Measurements from ENCODE around the gene AGAP3.

The AGAP3 gene

GRCh38 chr7:151192002-151192539 is 105.8 kb downstream of the AGAP3 start:
- Histone ChIP-seq H3K9me3 (ENCODE audit: control insufficient read depth, insufficient read depth, low read length) (no peaks in the 10 kb centered on the region), H3K9ac (ENCODE audit: low read depth, low read length) (no peak overlapping the region), H3K36me3 (ENCODE audit: insufficient read depth, low read length) (no peaks in the 10 kb centered on the region), H3K4me1 (ENCODE audit: insufficient read depth, low read length) (no peaks in the 10 kb centered on the region)

- Histone ChIP-seq H3K36me3 (ENCODE audit: insufficient read depth, low read length) (no peaks in the 10 kb centered on the region), H3K9ac (ENCODE audit: low read depth, low read length) (no peak overlapping the region), H3K9me3 (ENCODE audit: control insufficient read depth, insufficient read depth, low read length) (no peaks in the 10 kb centered on the region), H3K4me1 (ENCODE audit: insufficient read depth, low read length) (no peaks in the 10 kb centered on the region)
These were observed 107.1 kb downstream of the AGAP3 start for GRCh38 chr7:151193203-151193978.
